ENCODE results near the gene LRMDA.
A peak's percentile ranks its signal among the peaks of the same experiment; 100 is the strongest.

Gene LRMDA

DNA sequence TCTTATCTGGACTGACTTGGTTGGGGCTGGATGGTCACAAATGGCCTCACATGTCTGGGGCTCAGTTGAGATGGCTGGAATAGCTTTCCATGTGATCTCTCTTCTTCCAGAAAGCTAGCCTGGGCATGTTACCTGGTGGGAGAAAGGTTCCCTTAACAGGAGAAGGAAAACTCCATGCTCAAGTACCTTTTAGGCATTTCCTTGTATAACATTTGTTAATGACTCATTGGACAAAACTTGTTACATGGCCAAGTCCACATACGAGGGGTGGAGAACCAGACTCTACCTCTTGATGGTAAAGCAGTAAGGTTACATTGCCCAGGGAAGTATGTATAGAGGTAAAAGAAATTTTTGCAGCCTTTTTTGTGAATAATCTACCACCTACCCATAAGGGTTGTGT lies 826.4 kb downstream of the LRMDA start:
- no peak for DNase-seq

DNA sequence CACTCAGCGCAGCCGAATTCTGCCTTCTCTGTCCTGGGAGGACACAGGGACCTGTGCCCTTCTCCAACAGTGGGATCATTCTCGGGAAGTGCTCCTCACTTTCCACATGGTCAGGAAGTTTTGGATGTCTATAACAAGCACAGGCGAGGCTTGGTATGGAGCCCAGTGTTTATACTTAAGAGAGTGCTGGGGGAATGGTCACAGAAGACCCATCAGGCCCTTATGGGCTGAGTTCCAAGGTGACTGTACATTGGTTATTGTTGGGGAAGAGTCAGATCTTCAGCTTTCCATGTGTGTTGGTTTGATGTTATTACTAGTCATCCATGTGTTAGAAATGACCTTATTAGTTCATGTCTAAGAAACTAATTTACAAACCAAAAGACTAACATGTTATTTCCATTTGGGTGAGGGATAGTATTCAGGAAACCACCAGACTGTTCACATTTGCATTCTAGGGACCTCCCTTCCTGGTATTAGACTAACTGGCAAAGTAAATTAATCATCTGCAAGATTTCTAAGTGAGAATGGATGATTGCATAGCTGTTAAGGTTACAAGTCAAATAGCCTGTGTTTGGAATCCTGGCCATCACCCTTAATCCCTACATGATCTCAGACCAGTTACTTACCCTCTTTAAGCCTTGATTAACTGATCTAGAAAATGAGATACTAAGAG lies 834.2 kb downstream of the LRMDA start:
- no peak for DNase-seq

DNA sequence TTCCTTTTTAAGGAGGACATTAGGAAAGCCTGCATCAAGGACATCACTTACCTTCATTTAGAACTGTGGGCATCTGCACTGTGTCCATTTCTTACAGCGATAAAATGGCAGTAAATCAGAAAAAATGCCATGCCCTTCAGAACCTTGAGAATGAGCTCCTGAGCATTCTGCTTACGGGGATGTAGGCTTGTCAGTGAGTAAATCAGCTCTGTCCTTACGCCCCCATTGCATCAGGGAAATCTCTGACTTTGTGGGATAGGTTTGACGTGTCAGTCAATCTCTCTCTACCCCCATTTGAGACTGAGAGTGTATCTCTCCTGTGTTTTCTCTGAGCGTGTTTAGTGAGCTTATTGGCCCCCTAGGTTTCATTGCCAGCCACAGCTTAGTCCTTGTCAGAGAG lies 837.1 kb downstream of the LRMDA start:
- DNase-seq: no peak

DNA sequence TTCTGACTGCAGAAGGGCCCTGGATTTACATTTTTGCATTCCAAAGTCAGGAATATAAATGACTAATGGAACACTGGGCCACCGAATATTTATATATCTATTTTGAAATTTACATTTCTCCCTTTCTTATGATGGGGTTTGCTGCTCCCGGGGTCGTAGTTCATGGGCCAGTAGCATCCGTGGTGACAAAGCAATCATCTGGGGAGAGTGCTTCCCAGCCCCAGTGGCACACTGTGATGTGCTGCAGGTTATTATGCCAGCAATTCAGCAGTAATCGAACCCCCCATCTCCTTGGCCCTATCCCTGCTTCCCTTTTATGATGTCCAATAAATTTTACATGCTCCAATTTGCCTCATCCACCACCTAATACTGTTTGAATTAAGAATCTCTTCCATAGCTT lies 837.5 kb downstream of the LRMDA start:
- DNase-seq: no peak

DNA sequence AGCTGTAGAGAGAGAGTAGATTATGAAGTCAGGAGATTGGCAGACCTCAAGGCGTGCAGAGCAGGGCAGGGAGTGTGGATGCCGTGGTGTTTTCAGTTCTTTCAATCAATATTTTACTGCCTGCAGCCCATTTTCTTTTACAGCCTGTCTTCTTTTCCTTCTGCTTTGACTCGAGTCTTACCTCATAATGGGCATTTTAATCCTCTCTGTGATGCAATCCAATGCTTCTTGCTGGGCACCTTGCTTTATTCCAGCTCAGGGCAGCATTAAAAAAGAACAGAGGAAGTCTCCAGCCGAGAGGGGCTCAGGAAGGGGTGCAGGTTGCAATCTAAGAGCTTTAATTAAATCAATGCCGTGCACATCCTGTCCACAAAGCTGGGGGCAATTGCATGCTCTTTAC lies 839.0 kb downstream of the LRMDA start:
- no peak for DNase-seq

DNA sequence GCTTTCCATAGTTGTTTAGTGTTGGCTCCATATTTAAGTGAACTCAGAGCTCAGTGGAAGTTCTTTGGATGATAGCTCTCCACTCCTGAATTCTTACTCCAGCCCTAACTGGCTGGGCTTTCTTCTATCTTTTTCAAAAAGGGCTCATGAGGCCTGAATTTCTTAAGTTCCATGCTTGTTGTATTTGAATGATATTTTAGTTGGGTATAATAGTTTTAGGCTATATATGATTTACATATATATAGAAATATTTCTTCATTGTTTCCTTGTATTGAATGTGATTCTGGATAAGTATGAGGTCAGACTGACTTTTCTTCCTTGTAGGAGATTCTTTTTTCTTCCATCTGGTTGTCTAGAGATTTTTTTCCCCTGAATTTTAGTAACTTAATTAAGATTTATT lies 843.5 kb downstream of the LRMDA start:
- no peak for DNase-seq

DNA sequence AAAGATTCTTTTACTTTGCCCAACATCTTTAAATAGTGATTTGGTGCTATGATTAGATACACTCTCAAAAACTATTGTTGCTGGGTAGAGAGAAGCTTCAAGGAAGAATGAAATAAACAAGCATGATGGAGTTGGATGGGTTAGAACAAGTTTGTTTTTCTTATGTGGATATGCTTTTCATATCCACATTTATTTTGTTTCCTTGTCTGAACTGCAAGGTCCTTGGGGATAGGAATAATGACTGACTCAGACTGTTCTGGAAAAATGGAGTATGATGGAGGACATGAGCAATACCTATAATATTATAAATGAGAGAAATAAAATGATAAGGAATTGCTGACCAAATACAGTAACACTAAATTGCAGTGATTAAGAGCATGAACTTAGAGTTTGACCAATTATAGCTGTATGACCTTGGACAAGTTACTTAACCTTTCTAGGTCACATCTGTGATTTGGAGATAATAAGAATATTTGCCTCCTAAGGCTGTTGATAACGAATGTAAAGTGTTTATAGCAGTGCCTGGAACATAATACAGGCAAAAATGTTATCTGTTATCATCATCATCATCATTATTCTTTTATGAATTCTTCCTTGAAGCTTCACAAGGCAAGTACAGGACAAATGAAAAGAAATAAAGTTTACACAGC lies 847.5 kb downstream of the LRMDA start:
- DNase-seq: no peak

DNA sequence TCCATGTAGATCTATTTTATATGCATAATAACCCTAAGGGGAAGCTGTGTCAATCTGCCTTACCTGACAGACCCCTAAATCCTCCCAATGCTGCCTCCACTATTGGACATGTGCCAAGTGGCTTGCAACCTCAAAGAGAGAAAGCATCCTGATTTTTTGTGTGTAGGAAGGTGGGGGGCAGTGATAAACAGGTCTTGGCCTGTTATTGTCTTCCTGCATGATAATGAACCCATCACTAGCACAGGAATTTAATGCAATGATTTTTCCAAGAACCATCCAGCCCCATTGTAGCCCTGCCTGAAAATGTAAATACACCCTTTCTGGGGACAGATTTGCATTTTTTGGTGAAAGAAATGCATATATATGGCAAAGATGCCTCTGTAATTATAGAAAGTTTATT lies 850.2 kb downstream of the LRMDA start:
- DNase-seq: no peak

DNA sequence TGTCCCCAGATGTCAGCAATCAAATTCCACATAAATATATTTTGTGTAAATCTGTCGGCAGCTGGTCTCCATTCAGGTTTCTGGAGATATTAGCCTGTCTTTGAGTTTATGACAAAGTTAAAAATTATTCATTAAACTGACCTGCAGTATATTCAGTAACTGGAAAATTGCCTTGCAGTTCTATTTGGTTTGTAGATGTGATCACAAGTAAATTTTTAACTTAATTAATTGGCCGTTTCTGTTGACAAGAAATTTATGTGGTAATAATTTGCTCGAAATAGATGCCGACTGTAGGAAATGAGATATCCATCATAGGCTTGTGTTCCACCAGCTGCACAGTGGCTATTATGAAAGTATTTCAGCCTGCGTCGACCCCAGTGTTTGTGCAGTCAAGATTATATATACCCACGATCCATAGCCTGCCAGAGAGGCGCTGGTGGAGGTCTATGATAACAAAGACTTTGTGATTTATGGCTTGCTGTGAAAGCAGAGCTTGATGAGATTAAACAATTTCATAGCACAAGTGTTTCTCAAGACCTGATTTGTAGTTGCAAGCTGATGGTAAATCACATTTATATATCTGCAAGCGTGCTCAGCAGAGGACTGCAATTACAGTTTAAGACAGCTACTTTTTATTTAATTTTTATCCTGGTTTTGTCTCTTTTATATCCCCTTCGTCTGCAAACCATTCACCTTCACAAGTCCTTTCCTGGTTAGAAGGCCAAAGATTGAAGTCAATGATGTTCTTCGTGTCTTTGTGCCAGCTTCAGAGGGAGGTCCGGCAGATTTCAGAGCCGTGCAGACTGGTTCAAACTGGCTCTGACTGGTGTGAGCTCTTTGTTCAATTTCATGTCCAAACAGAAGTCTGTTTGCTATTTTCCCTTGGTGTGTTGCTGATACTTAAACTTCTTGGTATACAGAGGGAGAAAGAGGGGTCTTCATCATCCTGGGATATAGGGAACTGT lies 850.9 kb downstream of the LRMDA start:
- DNase-seq: peak; percentile 1

DNA sequence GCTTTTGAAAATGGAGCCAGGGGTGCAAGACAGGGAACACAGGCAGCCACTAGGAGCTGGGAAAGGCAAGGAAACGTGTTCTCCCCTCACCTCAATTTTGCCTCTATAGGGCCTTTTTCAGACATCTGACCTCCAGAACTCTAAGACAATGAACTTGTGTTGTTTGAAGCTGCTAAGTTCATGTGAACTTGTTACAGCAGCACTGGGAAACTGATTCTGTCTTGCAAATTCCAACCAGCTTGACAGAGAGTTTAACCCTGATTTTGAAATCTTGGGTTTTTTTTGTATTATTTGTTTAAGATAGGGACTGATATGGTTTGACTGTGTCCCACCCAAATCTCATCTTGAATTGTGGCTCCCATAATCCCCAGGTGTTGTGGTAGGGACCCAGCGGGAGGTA lies 852.9 kb downstream of the LRMDA start:
- DNase-seq: no peak

DNA sequence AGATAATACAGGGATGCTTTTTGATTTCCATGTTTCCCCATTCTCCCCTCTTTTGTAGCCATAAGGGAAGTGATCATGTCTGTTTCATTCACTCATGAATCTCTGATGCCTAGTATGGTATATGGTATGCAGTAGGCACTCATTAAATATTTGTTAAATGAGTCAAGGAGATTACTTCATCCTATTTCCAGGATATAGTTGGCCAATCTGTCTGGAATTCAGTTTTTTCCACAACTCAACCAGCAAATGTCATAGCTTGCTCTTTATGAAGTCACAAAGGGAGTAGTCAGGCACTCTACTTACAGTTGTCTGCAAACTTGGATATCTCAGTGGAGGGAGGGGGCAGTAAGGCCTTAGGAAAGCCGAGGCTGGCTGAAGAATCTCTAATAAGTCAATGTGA lies 853.6 kb downstream of the LRMDA start:
- DNase-seq: no peak

DNA sequence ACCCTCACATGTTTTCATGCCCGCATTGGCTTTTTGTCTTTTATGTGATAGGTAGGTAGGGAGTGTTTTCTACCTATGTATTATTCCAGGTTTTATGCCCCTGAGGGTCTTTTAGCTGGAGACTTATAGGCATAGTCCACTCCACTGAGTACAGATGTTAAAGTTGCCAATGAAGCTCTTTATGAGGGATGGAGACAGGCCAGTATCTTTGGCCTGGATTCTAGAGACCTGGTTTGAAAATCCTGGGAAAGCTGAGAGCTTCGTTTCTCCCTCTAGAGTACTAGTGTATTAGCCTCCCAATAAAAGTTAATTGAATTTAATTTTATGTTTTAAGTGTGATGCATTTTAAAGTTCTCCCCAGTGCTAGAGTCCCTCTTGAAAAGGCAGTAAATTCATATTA lies 854.1 kb downstream of the LRMDA start:
- no peak for DNase-seq

DNA sequence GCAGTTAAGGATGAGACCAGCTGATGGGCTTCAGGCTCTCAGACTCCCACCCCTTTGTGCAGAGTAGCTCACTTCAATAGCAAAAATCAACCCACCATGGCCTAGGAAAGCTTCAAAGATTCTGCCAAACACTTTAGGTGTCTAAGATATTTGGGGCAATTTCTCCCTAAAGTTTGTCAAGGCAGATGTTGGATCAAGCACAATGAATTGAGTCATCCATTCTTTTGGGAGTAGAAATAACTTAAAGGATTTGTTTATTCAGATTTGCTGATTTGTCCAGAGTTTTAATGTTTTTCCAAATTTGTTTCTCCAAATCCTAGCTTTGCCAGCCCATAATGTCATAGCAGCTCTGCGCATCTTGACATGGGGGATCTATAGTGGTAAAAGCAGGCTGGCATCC lies 855.1 kb downstream of the LRMDA start:
- no peak for DNase-seq

DNA sequence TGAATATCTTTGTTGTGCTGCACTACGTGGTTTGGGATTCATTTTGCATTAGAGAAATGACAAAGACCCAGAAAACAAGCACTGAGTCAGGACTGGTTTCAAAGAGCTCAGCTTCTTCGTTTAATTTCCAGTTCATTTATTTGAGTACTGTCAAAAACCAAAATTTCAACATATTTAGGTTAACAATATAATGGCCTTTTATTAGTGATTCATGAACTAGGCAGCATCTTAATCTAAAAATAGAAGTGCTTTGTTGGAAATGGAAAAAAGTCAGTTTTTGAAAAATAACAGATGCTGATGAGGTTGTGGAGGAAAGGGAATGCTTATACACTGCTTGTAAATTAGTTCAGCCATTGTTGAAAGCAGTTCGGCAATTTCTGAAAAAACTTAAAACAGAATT lies 856.4 kb downstream of the LRMDA start:
- DNase-seq: no peak

DNA sequence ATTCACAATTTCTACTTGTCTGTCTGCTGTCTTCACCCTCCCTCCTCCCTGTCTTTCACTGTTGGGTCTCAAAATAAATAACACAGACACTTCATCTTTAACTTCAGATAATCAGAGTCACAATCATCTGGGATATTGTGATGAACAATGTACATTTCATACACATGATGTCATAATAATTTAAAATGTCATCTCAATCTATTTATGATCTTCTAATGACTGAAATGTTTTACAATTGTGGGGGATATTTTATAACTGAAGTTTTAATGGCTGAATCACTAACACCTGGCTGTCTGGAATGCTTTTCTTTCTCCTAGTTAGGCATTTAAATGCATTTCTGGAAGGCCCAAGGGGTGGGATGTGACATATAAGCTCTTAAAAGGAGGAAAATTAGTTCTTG lies 859.8 kb downstream of the LRMDA start:
- DNase-seq: no peak

DNA sequence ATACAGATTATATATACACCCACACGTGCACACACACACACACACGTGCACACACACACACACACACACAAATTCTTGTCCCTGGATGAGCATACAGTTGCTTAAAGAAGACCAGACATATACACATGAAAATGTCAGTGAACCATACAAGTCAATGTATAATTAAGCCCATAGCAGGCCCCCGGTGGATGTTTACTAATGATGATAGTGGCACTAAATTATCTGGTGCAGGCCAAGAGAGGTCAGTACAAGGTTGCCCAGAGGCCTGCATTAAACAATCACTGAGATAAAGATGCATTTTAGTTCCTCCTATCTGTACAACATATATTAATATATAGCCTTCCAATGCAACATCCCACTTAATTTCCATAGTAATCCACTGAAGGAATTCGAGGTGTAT lies 860.5 kb downstream of the LRMDA start:
- no peak for DNase-seq

DNA sequence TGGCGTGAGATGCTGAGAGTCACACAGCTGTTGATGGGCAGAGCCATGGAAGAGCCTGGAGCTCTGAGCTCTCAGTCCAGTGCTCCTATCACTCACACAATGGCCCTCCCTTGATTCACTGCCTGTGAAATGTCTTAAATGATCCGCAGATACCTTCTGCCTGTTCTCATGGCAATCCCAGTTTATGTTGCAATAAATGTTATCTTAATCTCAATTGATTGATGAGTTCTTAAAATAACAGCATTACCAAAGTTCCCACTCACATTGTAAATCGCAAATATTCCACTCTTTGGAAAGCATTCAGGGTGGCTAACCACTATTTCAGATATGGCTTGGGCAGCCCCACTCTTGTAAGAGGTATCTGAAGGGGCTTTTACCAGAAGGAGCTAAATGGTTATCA lies 865.5 kb downstream of the LRMDA start:
- DNase-seq: no peak

DNA sequence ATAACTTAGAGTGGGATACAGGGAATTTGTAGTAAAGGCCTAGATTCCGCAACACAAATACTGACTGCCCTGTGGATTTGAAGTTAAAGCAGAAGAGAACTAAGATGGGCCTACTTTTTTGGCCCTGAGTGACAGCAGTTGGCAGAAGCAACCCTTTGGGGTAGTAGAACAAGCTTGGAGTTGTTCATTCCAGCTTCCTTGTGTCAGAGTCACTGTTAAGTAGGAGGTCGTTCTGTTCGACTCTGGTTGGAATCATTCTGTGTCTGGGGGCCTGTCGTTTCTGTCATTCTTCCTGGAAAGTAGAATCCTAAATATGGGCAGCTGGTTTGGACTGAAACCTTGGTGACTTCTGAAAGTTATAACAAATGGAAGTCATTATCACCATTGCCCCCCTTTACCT lies 865.9 kb downstream of the LRMDA start:
- DNase-seq: peak; percentile 40

DNA sequence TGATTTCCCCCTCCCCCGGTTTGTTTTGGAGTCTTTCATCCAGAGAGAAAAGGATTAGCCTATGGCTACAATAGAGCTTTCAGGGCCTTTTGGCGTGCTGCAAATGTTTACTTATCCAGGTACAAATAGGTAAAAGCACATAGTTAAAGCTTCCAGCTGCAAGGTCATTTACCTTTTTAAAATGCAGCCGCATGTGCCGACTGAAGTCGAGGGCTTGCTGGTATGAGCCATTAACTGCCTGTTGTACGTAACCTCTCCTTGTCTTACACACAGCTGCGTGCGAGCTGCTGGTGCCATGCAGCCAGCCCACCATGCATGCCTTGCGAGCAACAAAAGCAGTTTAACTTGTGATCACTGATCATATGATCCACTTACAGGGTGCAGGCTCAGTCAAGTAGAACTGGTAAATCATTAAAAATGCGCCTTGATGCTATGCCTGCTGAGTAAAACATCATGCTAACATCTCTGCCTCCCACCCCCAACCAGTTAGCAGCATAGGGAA lies 866.4 kb downstream of the LRMDA start:
- peak; percentile 77 for DNase-seq

DNA sequence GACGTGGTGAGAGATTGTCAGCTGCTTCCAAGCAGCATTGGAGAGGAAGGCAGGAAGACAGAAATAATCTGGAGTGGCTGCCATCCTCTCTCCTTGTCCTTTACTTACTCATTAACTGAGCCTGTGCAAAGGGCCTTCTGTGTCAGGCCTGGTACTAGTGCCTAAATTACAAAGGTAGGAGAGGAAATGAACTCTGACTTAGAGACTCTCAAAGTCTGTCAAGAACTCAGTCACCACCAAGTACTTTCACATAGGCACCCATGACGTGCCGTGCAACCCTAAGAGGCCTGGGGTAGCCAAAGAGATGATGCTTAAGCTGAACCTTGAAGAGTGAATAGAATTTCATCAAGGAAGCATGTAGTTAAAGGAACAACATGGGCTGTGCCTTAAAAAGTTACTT lies 866.9 kb downstream of the LRMDA start:
- DNase-seq: no peak

DNA sequence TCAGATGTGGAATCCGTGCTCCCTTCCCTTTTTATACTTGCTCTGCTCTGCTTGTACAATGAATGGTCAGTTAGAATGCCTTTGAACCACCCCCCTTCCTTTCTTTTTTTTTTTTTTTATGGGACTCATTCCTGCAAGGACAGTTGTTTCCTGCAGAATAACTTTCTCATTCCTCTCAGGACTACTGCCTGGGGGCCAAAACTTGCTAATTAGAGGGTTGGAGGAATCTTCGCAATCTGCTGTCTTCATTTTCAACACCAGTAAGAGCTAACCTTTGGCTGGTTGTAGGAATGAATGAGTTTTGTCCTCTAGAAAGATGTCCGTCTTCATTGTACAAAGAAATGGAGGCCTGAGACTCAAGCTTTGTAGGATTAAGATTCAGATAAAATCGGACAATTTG lies 868.1 kb downstream of the LRMDA start:
- no peak for DNase-seq

DNA sequence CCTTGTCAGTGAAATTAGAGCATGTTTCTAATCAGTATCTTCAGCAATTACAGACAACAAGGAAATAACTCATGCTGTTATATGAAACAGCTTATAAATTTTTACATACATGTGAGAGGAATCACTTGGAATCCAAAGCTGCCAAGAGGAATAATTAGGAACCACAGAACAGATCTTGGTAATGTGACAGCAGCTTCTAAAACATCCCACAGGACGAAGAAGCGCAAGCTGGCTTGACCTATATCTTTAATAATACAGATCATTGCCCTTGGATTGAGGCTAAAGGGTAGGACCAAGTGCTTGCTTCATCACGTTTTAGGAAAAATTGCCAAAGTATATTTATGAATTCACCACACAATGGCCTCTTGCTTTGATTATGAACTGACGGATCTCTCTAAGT lies 869.8 kb downstream of the LRMDA start:
- DNase-seq: no peak

DNA sequence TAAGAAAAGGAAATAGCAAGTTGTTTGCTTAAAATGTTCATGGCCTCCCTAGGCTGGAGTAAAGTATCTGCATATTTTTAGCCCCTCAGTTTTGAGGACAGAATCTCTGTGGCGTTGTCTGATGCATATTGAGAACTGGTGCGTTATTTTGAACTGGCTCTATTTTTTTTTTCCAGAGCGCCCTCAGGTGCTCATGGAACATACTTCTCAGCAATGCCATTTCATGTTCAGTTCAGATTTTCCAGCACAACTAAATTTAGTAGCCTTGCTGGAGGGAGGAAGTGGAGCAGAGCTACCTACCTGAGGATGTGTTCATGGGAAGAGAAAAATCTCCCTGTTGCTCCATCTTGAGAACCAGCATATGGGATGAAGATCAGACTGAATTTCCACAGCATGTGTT lies 870.5 kb downstream of the LRMDA start:
- DNase-seq: peak; percentile 21

DNA sequence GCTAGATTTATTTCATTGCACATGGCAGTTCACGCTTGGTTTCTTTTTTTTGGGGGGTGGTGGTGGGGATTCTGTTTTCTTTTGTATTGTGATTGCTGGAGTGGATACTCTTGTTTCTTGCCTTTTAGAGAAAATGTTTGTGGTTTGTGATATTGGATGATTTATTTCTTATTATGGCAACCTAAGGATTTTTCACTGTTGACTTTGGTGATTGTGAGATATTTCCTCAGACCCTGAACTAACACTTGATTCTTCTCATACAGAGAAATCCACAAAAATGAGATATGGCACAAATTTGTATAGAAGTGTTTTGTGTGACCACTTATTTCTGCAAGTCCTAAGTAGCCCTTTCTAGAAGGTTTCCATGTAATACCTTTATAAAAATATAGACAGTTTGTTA lies 871.1 kb downstream of the LRMDA start:
- DNase-seq: peak; percentile 21

All from NCI-H187 treated with DMSO at 0.1 percent for 48 hours (cell line).